Raji (cell line): ENCODE measurements around the gene MARS1.

Experiments
- POLR2A ChIP-seq: IDR thresholded peaks from 2 replicates; pipeline ENCODE4 v1.6.1; 2011; ENCODE audit warnings: low read depth, low read length, control low read depth; ENCODE audit not compliant: insufficient read depth

The MARS1 gene

DNA sequence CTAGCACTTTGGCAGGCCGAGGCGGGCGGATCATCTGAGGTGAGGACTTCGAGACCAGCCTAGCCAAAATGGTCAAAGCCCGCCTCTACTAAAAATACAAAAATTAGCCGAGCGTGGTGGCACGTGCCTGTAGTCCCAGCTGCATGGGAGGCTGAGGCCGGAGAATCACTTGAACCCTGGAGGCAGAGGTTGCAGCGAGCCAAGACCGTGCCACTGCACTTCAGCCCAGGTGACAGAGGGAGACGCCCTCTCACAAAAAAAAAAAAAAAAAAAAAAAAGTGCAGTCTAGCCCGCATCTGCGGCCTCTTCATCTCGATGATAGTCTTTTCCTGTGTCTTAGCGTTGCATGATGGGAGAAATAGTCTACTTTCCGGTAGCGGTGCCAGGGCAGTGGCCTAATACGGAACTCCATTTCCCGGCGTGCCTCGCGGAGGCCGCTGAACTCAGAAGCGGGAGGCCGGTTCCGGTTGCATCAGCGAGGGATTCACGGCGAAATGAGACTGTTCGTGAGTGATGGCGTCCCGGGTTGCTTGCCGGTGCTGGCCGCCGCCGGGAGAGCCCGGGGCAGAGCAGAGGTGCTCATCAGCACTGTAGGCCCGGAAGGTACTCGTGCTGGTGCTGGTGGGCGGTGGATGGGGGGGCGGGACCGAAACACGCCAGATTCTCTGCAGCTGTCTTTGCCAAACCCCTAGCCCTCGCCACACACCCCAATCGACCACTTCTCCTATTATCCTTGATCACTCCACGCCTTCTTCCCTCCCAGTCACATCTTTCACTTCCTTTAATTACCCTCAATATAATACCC lies at the start of gene MARS1:
Gene MARS1 (plus strand): TSS at position 472 of the 805 bp plus-strand sequence. CDS start 23 bp downstream, at position 495.
- TF ChIP-seq POLR2A: peak; percentile 86

DNA sequence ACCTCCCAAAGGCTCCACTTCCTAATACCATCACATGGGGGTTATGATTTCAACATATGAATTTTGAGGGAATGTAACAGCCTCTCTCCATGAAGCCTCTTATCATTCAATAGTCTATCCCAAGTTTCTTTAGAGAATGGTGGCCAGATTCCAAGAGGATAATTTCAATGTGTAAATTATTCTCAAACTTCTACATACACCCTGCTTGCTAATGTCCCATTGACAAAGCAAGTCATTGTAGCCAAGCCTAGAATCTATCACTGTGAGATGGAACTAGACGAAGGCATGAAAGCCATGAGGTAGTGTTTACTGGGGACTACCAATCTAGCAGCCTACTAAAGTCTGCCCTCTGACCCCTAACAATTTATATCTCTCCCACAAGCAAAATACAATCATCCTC lies 49.5 kb upstream of the MARS1 start:
- TF ChIP-seq POLR2A: no peak

DNA sequence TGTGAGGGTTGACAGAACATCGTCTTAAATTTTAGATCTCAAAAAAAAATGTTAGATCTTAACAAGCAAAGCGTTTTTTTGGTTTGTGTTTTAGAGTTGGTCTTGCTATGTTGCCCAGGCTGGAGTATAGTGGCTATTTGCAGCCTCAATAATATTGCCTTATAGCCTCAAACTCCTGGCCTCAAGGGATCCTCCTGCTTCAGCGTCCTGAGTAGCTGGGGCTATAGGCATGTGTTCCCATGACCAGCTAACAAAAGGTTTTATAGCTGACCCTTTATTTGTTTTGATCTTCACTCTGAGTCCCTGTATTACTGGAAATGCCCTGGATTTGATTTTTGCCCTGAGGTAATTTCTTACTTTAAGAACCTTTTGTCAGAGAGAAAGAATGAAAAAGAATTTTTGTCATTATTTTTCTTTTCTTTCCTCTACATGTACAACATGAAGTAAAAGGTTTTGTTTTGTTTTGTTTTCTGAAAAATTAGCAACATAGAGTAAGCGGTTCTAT lies 48.1 kb upstream of the MARS1 start:
- no peak for TF ChIP-seq POLR2A

DNA sequence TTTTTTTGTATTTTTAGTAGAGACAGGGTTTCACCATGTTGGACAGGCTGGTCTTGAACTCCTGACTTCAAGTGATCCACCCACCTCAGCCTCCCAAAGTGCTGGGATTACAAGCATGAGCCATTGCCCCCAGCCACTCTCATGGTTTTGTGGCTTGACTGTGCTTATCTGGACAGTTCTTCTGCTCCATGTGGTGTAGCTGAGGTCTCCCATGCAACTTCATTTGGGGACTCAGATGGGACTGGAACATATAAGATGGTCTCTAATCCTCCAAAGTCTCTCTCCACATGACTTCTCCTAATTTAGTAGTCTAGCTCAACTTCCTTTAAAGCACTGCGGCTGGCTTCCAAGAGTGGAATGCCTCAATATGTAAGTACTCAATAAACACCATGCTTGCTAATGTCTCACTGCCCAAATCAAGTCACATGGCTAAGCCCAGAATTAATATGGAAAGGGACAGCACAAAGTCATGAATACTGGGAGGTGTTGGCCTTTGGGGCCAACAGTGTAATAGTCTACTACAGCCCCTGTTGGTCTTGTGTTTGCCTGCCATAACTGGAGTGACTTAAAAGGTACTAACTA lies 45.9 kb upstream of the MARS1 start:
- TF ChIP-seq POLR2A: no peak

DNA sequence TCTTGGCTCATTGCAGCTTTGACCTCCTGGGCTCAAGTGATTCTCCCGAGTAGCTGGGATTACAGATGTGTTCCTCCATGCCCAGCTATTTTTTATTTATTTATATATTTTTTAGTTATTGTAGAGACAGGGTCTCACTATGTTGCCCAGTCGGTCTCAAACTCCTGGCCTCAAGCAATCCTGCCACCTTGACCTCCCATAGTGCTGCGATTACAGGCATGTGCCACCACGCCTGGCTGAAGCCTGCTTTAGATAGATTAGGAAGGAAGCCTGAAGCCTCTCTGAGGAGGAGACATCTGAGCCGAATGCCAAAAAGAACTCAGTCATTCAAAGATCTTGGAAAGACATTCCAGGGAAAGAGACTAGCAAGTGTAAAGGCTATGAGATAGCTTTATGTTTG lies 43.1 kb upstream of the MARS1 start:
- no peak for TF ChIP-seq POLR2A

DNA sequence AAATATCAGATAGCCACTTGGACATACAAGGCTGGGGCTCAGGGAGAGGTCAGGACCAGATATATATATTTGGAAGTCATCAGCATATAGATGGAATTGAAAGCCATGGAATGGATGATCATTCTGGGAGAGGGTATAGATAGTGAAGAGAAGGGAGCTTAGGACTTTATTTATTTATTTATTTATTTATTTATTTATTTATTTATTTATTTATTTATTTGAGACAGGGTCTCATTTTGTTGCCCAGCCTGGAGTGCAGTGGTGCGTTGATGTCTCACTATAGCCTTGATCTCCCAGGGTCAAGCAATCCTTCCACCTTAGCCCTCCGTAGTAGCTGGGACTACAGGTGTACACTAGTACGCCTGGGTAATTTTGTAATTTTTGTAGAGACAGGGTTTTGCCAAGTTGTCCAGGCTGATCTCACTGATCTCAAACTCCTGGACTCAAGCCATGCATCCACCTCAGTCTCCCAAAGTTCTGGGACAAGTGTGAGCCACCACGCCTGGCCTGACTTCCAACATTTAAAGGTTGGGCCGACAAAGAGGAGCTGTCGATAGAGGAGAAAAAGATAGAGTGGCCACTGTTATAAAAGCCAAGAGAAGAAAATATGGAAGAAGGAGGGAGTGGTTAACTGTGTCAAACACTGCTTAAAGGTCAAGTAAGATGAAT lies 41.4 kb upstream of the MARS1 start:
- TF ChIP-seq POLR2A: no peak

DNA sequence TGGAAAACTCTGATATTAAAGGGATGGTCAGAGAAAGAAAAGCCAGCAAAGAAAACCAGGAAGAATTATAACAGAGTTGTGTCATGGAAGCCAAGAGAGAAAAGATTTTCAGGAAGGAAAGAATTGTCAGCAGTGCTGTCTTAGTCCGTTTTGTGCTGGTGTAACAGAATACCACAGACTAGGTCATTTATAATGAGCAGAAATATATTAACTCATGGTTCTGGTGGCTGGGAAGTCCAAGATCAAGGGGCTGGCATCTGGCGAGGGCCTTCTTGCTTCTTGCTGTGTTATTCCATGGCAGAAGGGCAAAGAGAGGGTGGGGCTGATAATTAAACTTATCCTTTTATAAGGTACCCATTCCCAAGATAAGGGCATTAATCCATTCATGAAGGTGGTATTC lies 39.2 kb upstream of the MARS1 start:
- no peak for TF ChIP-seq POLR2A

DNA sequence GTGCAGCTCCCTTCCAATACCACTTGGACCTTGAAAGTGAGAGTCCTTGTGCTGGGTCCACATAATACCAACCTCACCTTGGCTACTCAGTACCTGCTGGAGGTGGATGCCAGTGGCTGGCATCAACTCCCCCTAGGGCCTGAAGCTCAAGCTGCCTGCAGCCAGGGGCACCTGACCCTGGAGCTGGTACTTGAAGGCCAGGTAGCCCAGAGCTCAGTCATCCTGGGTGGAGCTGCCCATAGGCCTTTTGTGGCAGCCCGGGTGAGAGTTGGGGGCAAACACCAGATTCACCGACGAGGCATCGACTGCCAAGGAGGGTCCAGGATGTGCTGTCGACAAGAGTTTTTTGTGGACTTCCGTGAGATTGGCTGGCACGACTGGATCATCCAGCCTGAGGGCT lies 38.5 kb upstream of the MARS1 start:
- TF ChIP-seq POLR2A: no peak

DNA sequence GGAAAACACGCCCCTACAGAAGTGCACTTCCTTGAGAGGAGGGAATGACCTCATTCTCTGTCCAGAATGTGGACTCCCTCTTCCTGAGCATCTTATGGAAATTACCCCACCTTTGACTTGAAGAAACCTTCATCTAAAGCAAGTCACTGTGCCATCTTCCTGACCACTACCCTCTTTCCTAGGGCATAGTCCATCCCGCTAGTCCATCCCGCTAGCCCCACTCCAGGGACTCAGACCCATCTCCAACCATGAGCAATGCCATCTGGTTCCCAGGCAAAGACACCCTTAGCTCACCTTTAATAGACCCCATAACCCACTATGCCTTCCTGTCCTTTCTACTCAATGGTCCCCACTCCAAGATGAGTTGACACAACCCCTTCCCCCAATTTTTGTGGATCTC lies 37.8 kb upstream of the MARS1 start:
- TF ChIP-seq POLR2A: no peak

DNA sequence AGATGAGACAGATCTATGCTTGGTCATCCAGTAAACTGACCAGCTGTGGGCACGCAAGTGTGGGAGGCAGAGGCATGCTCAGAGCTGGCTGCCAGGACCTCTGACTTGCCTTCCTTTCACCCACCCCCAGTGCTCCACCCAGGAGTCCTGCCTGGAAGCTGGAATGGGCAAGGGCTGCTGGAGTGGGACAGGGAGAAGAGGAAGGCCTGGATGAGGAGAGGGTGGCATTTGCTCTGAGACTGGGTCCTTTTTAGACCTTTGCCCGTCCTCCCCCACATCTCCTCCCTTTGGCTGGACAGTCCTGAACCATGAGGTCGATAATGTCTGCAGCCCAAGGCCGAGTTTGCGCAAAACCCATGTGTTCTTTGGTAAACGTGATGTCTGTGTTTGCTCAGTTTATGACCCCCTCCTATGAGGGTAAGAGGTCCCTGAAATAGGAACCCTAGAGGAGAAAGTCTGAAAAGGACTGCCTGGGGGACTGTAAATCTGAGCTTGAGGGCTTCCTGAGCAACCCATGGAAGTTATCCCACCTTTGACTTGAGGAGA lies 36.6 kb upstream of the MARS1 start:
- no peak for TF ChIP-seq POLR2A

DNA sequence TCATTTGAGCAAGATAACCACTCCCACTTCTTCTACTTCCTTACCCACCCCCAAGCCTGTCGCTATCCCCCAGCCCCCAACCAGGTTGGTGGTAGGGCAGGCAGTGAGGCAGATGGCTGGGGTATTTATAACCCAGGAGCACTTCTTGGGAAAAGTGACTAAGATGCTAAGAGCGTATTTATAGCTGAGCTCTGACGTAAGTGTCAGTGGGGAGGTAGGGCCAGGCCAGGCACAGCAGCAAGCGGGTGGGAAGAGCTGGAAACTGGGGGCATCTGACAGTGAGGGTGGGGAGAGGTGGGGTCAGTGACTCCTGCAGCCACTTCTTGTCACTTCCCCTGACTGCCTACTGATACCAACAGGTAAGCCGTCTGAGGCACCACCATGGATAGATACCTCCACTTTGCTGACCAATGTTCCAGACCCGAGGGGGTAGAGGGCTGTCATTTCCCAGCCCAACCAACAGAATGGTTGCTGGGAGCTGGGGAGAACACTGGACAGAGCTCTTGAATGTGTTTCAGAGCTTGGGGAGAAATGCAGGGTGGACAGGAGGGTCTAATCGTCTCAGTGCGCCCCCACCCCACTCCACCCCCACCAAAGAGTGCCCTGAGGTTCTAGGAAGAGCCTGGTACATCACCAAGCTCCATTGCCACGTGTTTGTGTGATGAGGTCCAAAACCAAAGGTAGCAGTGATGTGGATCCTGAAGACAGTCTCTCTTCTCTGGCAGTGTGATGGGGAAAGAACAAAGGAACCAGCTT lies 35.5 kb upstream of the MARS1 start:
- TF ChIP-seq POLR2A: no peak

DNA sequence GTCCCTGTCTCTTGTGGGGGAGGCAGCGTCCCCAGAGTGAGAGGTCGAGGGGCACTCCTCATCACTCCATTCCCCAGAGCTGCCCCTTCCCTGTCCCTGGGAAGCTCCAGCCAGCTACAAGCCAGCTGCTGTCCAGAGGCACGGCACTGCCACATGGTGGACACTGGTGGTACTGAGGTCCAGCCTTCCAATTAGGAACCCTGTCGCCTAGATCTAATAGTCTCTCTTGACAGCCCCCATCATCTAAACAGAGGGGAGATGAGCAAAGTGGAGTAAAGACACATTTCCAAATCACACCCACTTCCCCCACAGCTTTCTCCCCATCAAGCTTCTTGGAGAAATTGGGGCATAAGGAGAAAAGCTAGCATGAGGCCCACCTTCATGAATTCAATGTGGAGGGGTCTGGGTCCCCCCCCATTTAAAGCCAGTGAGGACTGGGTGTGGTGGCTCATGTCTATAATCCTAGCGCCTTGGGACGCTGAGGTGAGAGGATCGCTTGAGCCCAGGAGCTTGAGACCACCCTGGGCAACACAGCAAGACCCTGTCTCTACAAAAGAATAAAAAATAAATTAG lies 34.8 kb upstream of the MARS1 start:
- TF ChIP-seq POLR2A: no peak

DNA sequence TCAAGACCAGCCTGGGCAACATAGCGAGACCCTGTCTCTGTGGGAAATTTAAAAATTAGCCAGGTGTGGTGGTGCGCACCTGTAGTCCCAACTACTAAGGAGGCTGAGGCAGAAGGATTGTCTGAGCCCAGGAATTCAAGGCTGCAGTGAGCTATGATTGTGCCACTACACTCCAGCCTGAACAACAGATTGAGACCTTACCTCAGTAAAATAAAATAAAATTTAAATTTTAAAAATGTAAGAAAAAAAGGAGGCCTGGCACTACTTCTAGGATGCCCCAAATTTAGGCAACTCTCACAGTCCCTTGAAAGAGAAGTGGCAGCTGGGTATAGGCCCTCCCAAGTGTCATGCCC lies 33.7 kb upstream of the MARS1 start:
- TF ChIP-seq POLR2A: no peak

DNA sequence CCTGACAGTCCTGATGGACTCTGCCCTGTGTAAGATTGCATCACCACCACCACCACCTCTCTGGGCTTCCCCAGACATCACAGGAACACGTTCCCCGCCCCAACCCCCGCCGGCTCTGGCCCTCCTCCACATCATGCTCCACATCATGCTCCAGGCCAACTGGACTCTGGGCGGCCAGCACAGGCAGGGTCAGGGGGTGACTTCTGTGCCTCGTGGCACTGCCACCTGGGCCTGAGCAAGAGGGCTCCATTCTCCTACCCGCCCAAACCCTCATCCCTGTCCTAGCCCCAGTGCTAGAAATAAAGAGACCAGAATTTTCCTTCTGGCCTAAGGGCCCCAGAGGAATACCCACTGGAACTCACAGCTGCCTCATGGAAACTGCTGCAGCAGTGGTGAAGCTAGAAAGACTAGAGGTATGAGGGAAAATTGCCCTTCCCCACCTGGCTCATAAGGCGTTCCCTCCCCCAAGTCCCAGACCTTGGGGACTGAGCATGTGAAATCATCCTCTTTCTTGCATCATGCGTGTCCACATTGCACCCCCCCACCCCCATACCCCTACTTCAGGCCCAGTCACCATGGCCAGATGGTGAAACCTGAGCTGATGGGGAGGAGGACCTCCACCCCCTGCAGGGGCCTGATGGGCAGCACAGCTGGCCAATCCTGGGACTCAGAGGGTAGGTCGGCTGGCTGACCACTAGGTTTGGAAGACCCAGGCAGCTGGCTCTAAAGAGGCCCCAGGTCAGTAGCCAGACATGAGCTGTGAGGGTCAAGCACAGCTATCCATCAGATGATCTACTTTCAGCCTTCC lies 33.1 kb upstream of the MARS1 start, which contains the start of gene INHBE:
Gene INHBE (plus strand): TSS at position 742 of the 808 bp plus-strand sequence. CDS start 230 bp downstream, outside the sequence.
- no peak; the same call in 1 of the 2 replicates for TF ChIP-seq POLR2A
